Measurements from ENCODE around the gene F12.

- TF ChIP-seq POLR2AphosphoS5 (IDR thresholded peaks at IDR 0.05; ENCODE audit: low read depth, low read length) (no peak; the same call in 1 of the 2 replicates), POLR2A (IDR thresholded peaks at IDR 0.05; ENCODE audit: borderline replicate concordance, extremely low read depth, insufficient read depth, insufficient read length) (no peak), CTCF (IDR thresholded peaks at IDR 0.05 in 2 of 3, conservative IDR thresholded peaks at IDR 0.05 in 1 of 3; ENCODE audit: borderline replicate concordance in 1 of 3, insufficient read depth in 1 of 3, low read depth in 2 of 3, low read length in 2 of 3) (peak in 1 of 3 experiments; percentile 23; a peak in 1 of 6 replicates)
Observed at GRCh38 chr5:177452688-177453638, 43.6 kb upstream of the F12 start.
